PC-3 (cell line): Measurements from ENCODE around the gene C1GALT1. TPM values are rescaled to one million over a fixed set of nuclear protein-coding genes. Genes with fewer than 3 reads are reported as not detected.

Experiments
- ATAC-seq: fragments of 200-7000 bp; cut with Tn5 transposase; 2 replicates; pipeline ENCODE4 v1.9.1; 2020; ENCODE audit warnings: mild to moderate bottlenecking, moderate library complexity
- BruUV-seq: library from RNA; stranded (reverse); fragments of 400-500 nt; replicated peaks from 2 replicates; lab custom pipeline; 2021; lab: Mats Ljungman, UMichigan
- CTCF ChIA-PET: fragments of 300-600 bp; sonication (Branson Sonifier 250); formaldehyde crosslinking; loops from one replicate; lab custom pipeline; 2022; ENCODE audit warnings: antibody characterized with exemption; lab: Charles Lee
- POLR2A ChIA-PET: fragments of 300-600 bp; sonication (Branson Sonifier 250); formaldehyde crosslinking; loops from one replicate; lab custom pipeline; 2022; ENCODE audit warnings: antibody characterized with exemption; ENCODE audit not compliant: unreplicated experiment; lab: Charles Lee
- DNase-seq: peaks from one replicate; pipeline ENCODE4 v3.0.0-alpha.2; 2015
- H2AFZ ChIP-seq: fragments of 300-600 bp; sonication (generic); 2 replicates; pipeline ENCODE4 v1.6.0; 2016; ENCODE audit warnings: antibody characterized with exemption, low read length
- H3F3A ChIP-seq: fragments of 300-600 bp; sonication (generic); one replicate; pipeline ENCODE4 v1.6.0; 2017; ENCODE audit warnings: antibody characterized with exemption, low read length, control low read depth, mild to moderate bottlenecking; ENCODE audit not compliant: unreplicated experiment
- H3K27ac ChIP-seq: fragments of 300-600 bp; sonication (generic); 2 replicates; pipeline ENCODE4 v1.5.1; 2016; ENCODE audit warnings: mild to moderate bottlenecking, low read length
- H3K27me3 ChIP-seq: fragments of 300-600 bp; sonication (generic); 2 replicates; pipeline ENCODE4 v1.6.1; 2016; ENCODE audit warnings: low read length, mixed read lengths
- H3K36me3 ChIP-seq: fragments of 300-600 bp; sonication (generic); 2 replicates; pipeline ENCODE4 v1.6.1; 2016; ENCODE audit warnings: low read depth, mixed run types, low read length, mixed read lengths
- H3K4me1 ChIP-seq: fragments of 300-600 bp; sonication (generic); 2 replicates; pipeline ENCODE4 v1.5.1; 2016; ENCODE audit warnings: low read length; ENCODE audit not compliant: insufficient read depth
- H3K4me2 ChIP-seq: fragments of 300-600 bp; sonication (generic); 2 replicates; pipeline ENCODE4 v1.6.0; 2016; ENCODE audit warnings: low read length
- H3K4me3 ChIP-seq: fragments of 300-600 bp; sonication (generic); 2 replicates; pipeline ENCODE4 v1.5.1; 2016; ENCODE audit warnings: mild to moderate bottlenecking, low read length, mixed read lengths
- H3K79me2 ChIP-seq: fragments of 300-600 bp; sonication (generic); 2 replicates; pipeline ENCODE4 v1.6.1; 2017; ENCODE audit warnings: low read length, mixed read lengths
- H3K9ac ChIP-seq: fragments of 300-600 bp; sonication (generic); 2 replicates; pipeline ENCODE4 v1.6.0; 2016; ENCODE audit warnings: mild to moderate bottlenecking, low read length
- H3K9me2 ChIP-seq: fragments of 300-600 bp; sonication (generic); replicated peaks from 2 replicates; pipeline ENCODE4 v1.6.1; 2016; ENCODE audit warnings: mixed run types, low read length, mixed read lengths
- H3K9me3 ChIP-seq: fragments of 300-600 bp; sonication (generic); 2 replicates; pipeline ENCODE4 v1.6.1; 2016; ENCODE audit warnings: low read length, mixed read lengths
- H4K20me1 ChIP-seq: fragments of 300-600 bp; sonication (generic); 2 replicates; pipeline ENCODE4 v1.6.1; 2016; ENCODE audit warnings: low read length, mixed read lengths
- EZH2 ChIP-seq: fragments of 300-600 bp; sonication (generic); IDR thresholded peaks from one replicate; pipeline ENCODE4 v1.6.1; 2017; ENCODE audit warnings: antibody characterized with exemption, mild to moderate bottlenecking, low read length; ENCODE audit not compliant: unreplicated experiment
- EZH2phosphoT487 ChIP-seq: fragments of 300-600 bp; sonication (generic); IDR thresholded peaks from 2 replicates; pipeline ENCODE4 v1.6.1; 2018; ENCODE audit warnings: mild to moderate bottlenecking, antibody characterized with exemption, low read length, borderline replicate concordance
- intact Hi-C: fragments of 100-400 bp; cut with micrococcal nuclease; formaldehyde crosslinking; loops from 2 replicates; pipeline ENCODE4 v1.9.0; 2023
- total RNA-seq: library from RNA; depleted of rRNA; stranded (reverse); fragments of >200 nt; gene quantifications from 2 replicates; pipeline ENCODE4 v1.2.3, GENCODE V29; 2014
- TF ChIP-seq, protein P1 (sequence below): fragments of 300-600 bp; sonication (generic); conservative IDR thresholded peaks from 2 replicates; pipeline ENCODE4 v1.5.1; 2017; ENCODE audit warnings: antibody characterized with exemption, low read depth, mild to moderate bottlenecking, low read length

The C1GALT1 gene
- total RNA-seq, 1 experiment from 2014 or later, result 32.3 TPM

DNA sequence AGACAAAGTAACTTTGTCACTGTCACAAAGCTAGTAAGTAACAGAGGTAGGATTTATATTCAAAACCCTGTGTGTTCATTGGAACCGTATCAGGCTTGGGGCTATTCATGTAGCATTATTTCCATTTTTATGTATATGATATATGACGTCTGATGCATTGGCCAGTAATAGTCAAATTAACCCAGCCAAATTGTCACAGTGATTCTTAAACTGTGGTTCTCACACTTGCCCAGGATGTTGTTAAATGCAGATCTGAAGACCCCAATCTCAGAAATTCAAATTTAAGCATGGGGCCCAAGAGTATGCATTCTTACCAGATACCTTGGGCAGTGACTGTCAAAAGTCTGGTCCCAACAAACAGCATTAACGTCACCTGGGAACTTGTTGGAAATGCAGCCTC is 63.9 kb downstream of the C1GALT1 start:
- no peak overlapping the region for H3K27ac ChIP-seq
- peaks cover 8% of the 10 kb centered on the region for H3K4me1 ChIP-seq
- H3K9me2 ChIP-seq, result no peaks in the 10 kb centered on the region
- no peaks in the 10 kb centered on the region for H3F3A ChIP-seq
- H3K9ac ChIP-seq, result no peak overlapping the region
- no peak overlapping the region for H3K4me2 ChIP-seq
- no peaks in the 10 kb centered on the region for H3K79me2 ChIP-seq
- H3K4me3 ChIP-seq, result no peak overlapping the region
- no peak for DNase-seq
- H3K36me3 ChIP-seq, result peaks cover 12% of the 10 kb centered on the region; the same call in 1 of the 2 replicates
- no peaks in the 10 kb centered on the region for H3K27me3 ChIP-seq
- POLR2A ChIA-PET, result no interaction called here
- TF ChIP-seq, protein P1, sequence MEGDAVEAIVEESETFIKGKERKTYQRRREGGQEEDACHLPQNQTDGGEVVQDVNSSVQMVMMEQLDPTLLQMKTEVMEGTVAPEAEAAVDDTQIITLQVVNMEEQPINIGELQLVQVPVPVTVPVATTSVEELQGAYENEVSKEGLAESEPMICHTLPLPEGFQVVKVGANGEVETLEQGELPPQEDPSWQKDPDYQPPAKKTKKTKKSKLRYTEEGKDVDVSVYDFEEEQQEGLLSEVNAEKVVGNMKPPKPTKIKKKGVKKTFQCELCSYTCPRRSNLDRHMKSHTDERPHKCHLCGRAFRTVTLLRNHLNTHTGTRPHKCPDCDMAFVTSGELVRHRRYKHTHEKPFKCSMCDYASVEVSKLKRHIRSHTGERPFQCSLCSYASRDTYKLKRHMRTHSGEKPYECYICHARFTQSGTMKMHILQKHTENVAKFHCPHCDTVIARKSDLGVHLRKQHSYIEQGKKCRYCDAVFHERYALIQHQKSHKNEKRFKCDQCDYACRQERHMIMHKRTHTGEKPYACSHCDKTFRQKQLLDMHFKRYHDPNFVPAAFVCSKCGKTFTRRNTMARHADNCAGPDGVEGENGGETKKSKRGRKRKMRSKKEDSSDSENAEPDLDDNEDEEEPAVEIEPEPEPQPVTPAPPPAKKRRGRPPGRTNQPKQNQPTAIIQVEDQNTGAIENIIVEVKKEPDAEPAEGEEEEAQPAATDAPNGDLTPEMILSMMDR, result no peak
- BruUV-seq, result no TSS peak
- CTCF ChIA-PET, result no interaction called here
- H3K9me3 ChIP-seq, result no peaks in the 10 kb centered on the region
- no peaks in the 10 kb centered on the region for H4K20me1 ChIP-seq
- no peak overlapping the region for H2AFZ ChIP-seq
- intact Hi-C loops, result loop anchor here (5.0 to 10.0 kb wide), 2 partner anchors 64 to 141 kb away; partner anchors contain the start of gene C1GALT1
- ATAC-seq, result no peak

GRCh38 chr7:7247658-7248057 is 65.3 kb downstream of the C1GALT1 start:
- BruUV-seq, result no TSS peak
- H3K9me3 ChIP-seq, result no peaks in the 10 kb centered on the region
- intact Hi-C loops, result loop anchor here (5.0 to 10.0 kb wide), 2 partner anchors 65 to 143 kb away; partner anchors contain the start of gene C1GALT1
- no peak overlapping the region for H3K27ac ChIP-seq
- H3K79me2 ChIP-seq, result no peaks in the 10 kb centered on the region
- no peak overlapping the region for H3K4me2 ChIP-seq
- no peak overlapping the region for H3K4me3 ChIP-seq
- H2AFZ ChIP-seq, result no peak overlapping the region
- H3K4me1 ChIP-seq, result peaks cover 8% of the 10 kb centered on the region
- ATAC-seq (peak; percentile 33; the same call in 1 of the 2 replicates), DNase-seq (no peak)
- peaks cover 12% of the 10 kb centered on the region; the same call in 1 of the 2 replicates for H3K36me3 ChIP-seq
- H3K9ac ChIP-seq, result no peak overlapping the region
- H4K20me1 ChIP-seq, result no peaks in the 10 kb centered on the region
- CTCF ChIA-PET, result no interaction called here
- no peaks in the 10 kb centered on the region for H3K27me3 ChIP-seq
- POLR2A ChIA-PET, result no interaction called here
- no peaks in the 10 kb centered on the region for H3F3A ChIP-seq
- TF ChIP-seq EZH2, result no peak
- TF ChIP-seq, protein P1, result no peak
- TF ChIP-seq EZH2phosphoT487, result no peak
- no peaks in the 10 kb centered on the region for H3K9me2 ChIP-seq

GRCh38 chr7:7249814-7250213 is 67.5 kb downstream of the C1GALT1 start:
- Histone ChIP-seq H3K9me2 (no peaks in the 10 kb centered on the region), H3K79me2 (no peaks in the 10 kb centered on the region), H3K27ac (no peak overlapping the region), H3K9me3 (no peaks in the 10 kb centered on the region), H3K4me3 (no peak overlapping the region), H3F3A (no peaks in the 10 kb centered on the region), H2AFZ (no peak overlapping the region), H3K36me3 (no peaks in the 10 kb centered on the region), H3K4me1 (peaks cover 7% of the 10 kb centered on the region), H3K27me3 (no peaks in the 10 kb centered on the region), H3K9ac (no peak overlapping the region), H3K4me2 (no peak overlapping the region), H4K20me1 (no peaks in the 10 kb centered on the region)
- CTCF ChIA-PET, result no interaction called here
- no TSS peak for BruUV-seq
- POLR2A ChIA-PET, result interaction anchor here (0.6 kb wide), 1 partner anchor 1472 kb away, joined by 4 read pairs; no protein-coding TSS in a partner anchor
- ATAC-seq (no peak), DNase-seq (no peak)
- TF ChIP-seq, protein P1, result no peak
- no peak for TF ChIP-seq EZH2
- no peak for TF ChIP-seq EZH2phosphoT487
- intact Hi-C loops, result loop anchor here (5.0 to 10.0 kb wide), 2 partner anchors 68 to 145 kb away; partner anchors contain the start of gene C1GALT1
